LHCN-M2 (cell line): ENCODE results near the gene SLBP. TPM values are rescaled to one million over a fixed set of nuclear protein-coding genes. Genes with fewer than 3 reads are reported as not detected.

Source experiments
- DNase-seq: peaks from one replicate; pipeline ENCODE4 v3.0.0-alpha.2; 2012; ENCODE audit warnings: low read depth
- total RNA-seq: library from RNA; depleted of rRNA; stranded (reverse); fragments of >200 nt; gene quantifications from 2 replicates; pipeline ENCODE4 v1.2.3, GENCODE V29; 2014

Gene SLBP
- total RNA-seq, 1 experiment from 2014 or later = 173 TPM

- no peak for DNase-seq
These were observed 37.3 kb upstream of the SLBP start for GRCh38 chr4:1749370-1749769.

- peak; percentile 49 for DNase-seq
These were observed 36.4 kb upstream of the SLBP start for GRCh38 chr4:1748465-1748995.

GRCh38 chr4:1747603-1747967, 35.5 kb upstream of the SLBP start:
- no peak for DNase-seq

GRCh38 chr4:1746919-1747602, 34.9 kb upstream of the SLBP start:
- no peak for DNase-seq

- peak; percentile 44 for DNase-seq
These were observed 34.2 kb upstream of the SLBP start for GRCh38 chr4:1746265-1746691.

GRCh38 chr4:1745697-1746096, 33.6 kb upstream of the SLBP start:
- DNase-seq = no peak

- DNase-seq = no peak
These were observed 33.0 kb upstream of the SLBP start for GRCh38 chr4:1745165-1745564.

- DNase-seq = no peak
These were observed 32.4 kb upstream of the SLBP start for GRCh38 chr4:1744552-1744951.

GRCh38 chr4:1743975-1744374, 31.9 kb upstream of the SLBP start:
- DNase-seq = no peak

GRCh38 chr4:1743551-1743950, 31.4 kb upstream of the SLBP start:
- no peak for DNase-seq

GRCh38 chr4:1741208-1741607, 29.1 kb upstream of the SLBP start:
- DNase-seq = no peak

- no peak for DNase-seq
These were observed 28.0 kb upstream of the SLBP start for GRCh38 chr4:1740021-1740545.

GRCh38 chr4:1739358-1739757, 27.2 kb upstream of the SLBP start:
- no peak for DNase-seq

GRCh38 chr4:1738410-1738809, 26.3 kb upstream of the SLBP start:
- DNase-seq = no peak

- DNase-seq = no peak
These were observed 25.5 kb upstream of the SLBP start for GRCh38 chr4:1737666-1738065.

GRCh38 chr4:1736812-1737211, 24.7 kb upstream of the SLBP start:
- DNase-seq = no peak

GRCh38 chr4:1735215-1735614, 23.1 kb upstream of the SLBP start:
- no peak for DNase-seq

- no peak for DNase-seq
These were observed 20.8 kb upstream of the SLBP start for GRCh38 chr4:1732911-1733310.

GRCh38 chr4:1731180-1731579, 19.1 kb upstream of the SLBP start:
- DNase-seq = peak; percentile 34

- no peak for DNase-seq
These were observed 18.5 kb upstream of the SLBP start for GRCh38 chr4:1730532-1731135.

GRCh38 chr4:1728061-1728980, 16.2 kb upstream of the SLBP start:
- no peak for DNase-seq
